Esophagus muscularis mucosa (tissue), 4 donors: ENCODE measurements around the gene NODAL. TPM values are rescaled to one million over a fixed set of nuclear protein-coding genes. Genes with fewer than 3 reads are reported as not detected.

ENCODE experiments used
- DNase-seq: peaks from one replicate; pipeline ENCODE4 v3.0.0-alpha.2; 2017; ENCODE audit errors: extremely low spot score
- H3K27ac ChIP-seq, 4 donors: fragments of 200-600 bp; sonication (generic); replicated peaks in 1 of 4; 1 replicate in 3 of 4; 2 replicates in 1 of 4; pipeline ENCODE4 v1.5.1; 2016 to 2019; ENCODE audit warnings: mild to moderate bottlenecking in 1 of 4
- H3K27me3 ChIP-seq, 4 donors: fragments of 200-600 bp; sonication (generic); one replicate each; pipeline versions ENCODE4 v1.5.1 to v1.6.0; 2016 to 2019
- H3K36me3 ChIP-seq, 4 donors: fragments of 200-600 bp; sonication (generic); one replicate each; pipeline ENCODE4 v1.5.1; 2016 to 2019
- H3K4me1 ChIP-seq, 4 donors: fragments of 200-600 bp; sonication (generic); one replicate each; pipeline ENCODE4 v1.5.1; 2016 to 2019
- H3K4me3 ChIP-seq, 4 donors: fragments of 200-600 bp; sonication (generic); 1 replicate in 2 of 4; 2 replicates in 2 of 4; pipeline ENCODE4 v1.5.1; 2016 to 2019; ENCODE audit warnings: mild to moderate bottlenecking in 4 of 4, moderate library complexity in 1 of 4
- H3K9me3 ChIP-seq, 4 donors: fragments of 200-600 bp; sonication (generic); 1 replicate in 3 of 4; 2 replicates in 1 of 4; pipeline ENCODE4 v1.5.1; 2016 to 2019
- CTCF ChIP-seq, 3 experiments: fragments of 200-600 bp in 2 of 3; fragments of 450-650 bp in 1 of 3; sonication (generic) in 2 of 3; IDR thresholded peaks; one replicate each; pipeline ENCODE4 v1.5.1; 2017 to 2019; ENCODE audit warnings: antibody characterized with exemption in 3 of 3, mild to moderate bottlenecking in 2 of 3, moderate library complexity in 1 of 3
- EP300 ChIP-seq: sonication (generic); formaldehyde crosslinking; IDR thresholded peaks from one replicate; pipeline ENCODE4 v1.6.1; 2017; ENCODE audit warnings: antibody characterized with exemption
- POLR2A ChIP-seq: fragments of 450-650 bp; IDR thresholded peaks from one replicate; pipeline ENCODE4 v1.6.1; 2017; ENCODE audit warnings: antibody characterized with exemption, moderate library complexity, mild to moderate bottlenecking, low read depth
- POLR2AphosphoS5 ChIP-seq, 2 donors: sonication (generic); formaldehyde crosslinking; IDR thresholded peaks; one replicate each; pipeline ENCODE4 v1.6.1; 2017; ENCODE audit warnings: antibody characterized with exemption in 2 of 2
- WGBS: methylation state at CpG from one replicate; pipeline ENCODE4 v1.1.5; 2018; 5-methylcytosine and 5-hydroxymethylcytosine counted together
- intact Hi-C: fragments of 100-400 bp; cut with DNase I; formaldehyde crosslinking; loops from one replicate; pipeline ENCODE4 v1.15.1; 2023
- total RNA-seq, 4 donors: library from RNA; depleted of rRNA; stranded (reverse); fragments of >200 nt; gene quantifications; one replicate each; pipeline versions ENCODE4 v1.1.0 to v1.2.1, GENCODE V29; 2016

NODAL gene
- total RNA-seq, 4 donors from 2014 or later = not detected

GRCh38 chr10:70459774-70460490, 18.5 kb upstream of the NODAL start:
- intact Hi-C loops = loop anchor here (5.0 kb wide), 1 partner anchor 297 kb away; no protein-coding TSS in a partner anchor
- peaks cover 39 to 57% (median 53%) of the 10 kb centered on the region in 4 donors for H3K4me1 ChIP-seq
- H3K9me3 ChIP-seq = no peaks in the 10 kb centered on the region
- no peak for TF ChIP-seq POLR2AphosphoS5 (IDR thresholded peaks at IDR 0.05)
- no peak for TF ChIP-seq POLR2A
- no peak for TF ChIP-seq EP300
- TF ChIP-seq CTCF (IDR thresholded peaks at IDR 0.05) = no peak
- WGBS = 83% methylated on average over 26 of the region's 29 CpGs
- no peaks in the 10 kb centered on the region for H3K36me3 ChIP-seq
- H3K4me3 ChIP-seq = peak overlapping the region in 1 of 4 donors; percentile 52
- H3K27me3 ChIP-seq = no peaks in the 10 kb centered on the region
- no peak for DNase-seq
- peak overlapping the region; percentile 83 to 88 (median 86) for H3K27ac ChIP-seq

- H3K4me3 ChIP-seq = peak overlapping the region; percentile 52 to 55 (median 52)
- H3K27me3 ChIP-seq = no peaks in the 10 kb centered on the region
- 33% methylated on average over 18 of the region's 19 CpGs for WGBS
- H3K36me3 ChIP-seq = no peaks in the 10 kb centered on the region
- H3K4me1 ChIP-seq = peaks cover 39 to 57% (median 53%) of the 10 kb centered on the region in 4 donors
- no peak for DNase-seq
- no peak for TF ChIP-seq POLR2A
- peak in 1 of 2 donors; percentile 25 for TF ChIP-seq POLR2AphosphoS5 (IDR thresholded peaks at IDR 0.05)
- no peaks in the 10 kb centered on the region for H3K9me3 ChIP-seq
- intact Hi-C loops = no loop called here
- H3K27ac ChIP-seq = peak overlapping the region; percentile 83 to 88 (median 86)
Observed at GRCh38 chr10:70459061-70459773, 17.7 kb upstream of the NODAL start.

- no peaks in the 10 kb centered on the region for H3K9me3 ChIP-seq
- no peak for DNase-seq
Observed at GRCh38 chr10:70458329-70459060, 17.0 kb upstream of the NODAL start.

GRCh38 chr10:70457759-70458305, 16.4 kb upstream of the NODAL start:
- peak overlapping the region; percentile 52 to 55 (median 52) for H3K4me3 ChIP-seq
- TF ChIP-seq CTCF (IDR thresholded peaks at IDR 0.05) (no peak), EP300 (no peak), POLR2AphosphoS5 (IDR thresholded peaks at IDR 0.05) (no peak), POLR2A (no peak)
- no peak for DNase-seq
- no peaks in the 10 kb centered on the region for H3K36me3 ChIP-seq
- intact Hi-C loops = no loop called here
- no peaks in the 10 kb centered on the region for H3K27me3 ChIP-seq
- 74% methylated on average over 10 of the region's 17 CpGs for WGBS
- H3K4me1 ChIP-seq = peaks cover 33 to 47% (median 44%) of the 10 kb centered on the region in 4 donors
- no peaks in the 10 kb centered on the region for H3K9me3 ChIP-seq
- H3K27ac ChIP-seq = peak overlapping the region; percentile 83 to 88 (median 86)

More at GRCh38 chr10:70458329-70459060, 17.0 kb upstream of the NODAL start:
- intact Hi-C loops = no loop called here
- peak overlapping the region; percentile 83 to 88 (median 86) for H3K27ac ChIP-seq
- H3K4me3 ChIP-seq = peak overlapping the region; percentile 52 to 55 (median 52)
- no peaks in the 10 kb centered on the region for H3K36me3 ChIP-seq
- H3K4me1 ChIP-seq = peaks cover 39 to 54% (median 50%) of the 10 kb centered on the region in 4 donors
- WGBS = 23% methylated on average over 7 of the region's 62 CpGs
- H3K27me3 ChIP-seq = no peaks in the 10 kb centered on the region
- TF ChIP-seq POLR2A = no peak
- no peak for TF ChIP-seq EP300
- TF ChIP-seq CTCF (IDR thresholded peaks at IDR 0.05) = peak in 1 of 3 experiments; percentile 40
- TF ChIP-seq POLR2AphosphoS5 (IDR thresholded peaks at IDR 0.05) = peak; percentile 52 to 71
